ENCODE results near the gene LAPTM5.

The LAPTM5 gene

DNA sequence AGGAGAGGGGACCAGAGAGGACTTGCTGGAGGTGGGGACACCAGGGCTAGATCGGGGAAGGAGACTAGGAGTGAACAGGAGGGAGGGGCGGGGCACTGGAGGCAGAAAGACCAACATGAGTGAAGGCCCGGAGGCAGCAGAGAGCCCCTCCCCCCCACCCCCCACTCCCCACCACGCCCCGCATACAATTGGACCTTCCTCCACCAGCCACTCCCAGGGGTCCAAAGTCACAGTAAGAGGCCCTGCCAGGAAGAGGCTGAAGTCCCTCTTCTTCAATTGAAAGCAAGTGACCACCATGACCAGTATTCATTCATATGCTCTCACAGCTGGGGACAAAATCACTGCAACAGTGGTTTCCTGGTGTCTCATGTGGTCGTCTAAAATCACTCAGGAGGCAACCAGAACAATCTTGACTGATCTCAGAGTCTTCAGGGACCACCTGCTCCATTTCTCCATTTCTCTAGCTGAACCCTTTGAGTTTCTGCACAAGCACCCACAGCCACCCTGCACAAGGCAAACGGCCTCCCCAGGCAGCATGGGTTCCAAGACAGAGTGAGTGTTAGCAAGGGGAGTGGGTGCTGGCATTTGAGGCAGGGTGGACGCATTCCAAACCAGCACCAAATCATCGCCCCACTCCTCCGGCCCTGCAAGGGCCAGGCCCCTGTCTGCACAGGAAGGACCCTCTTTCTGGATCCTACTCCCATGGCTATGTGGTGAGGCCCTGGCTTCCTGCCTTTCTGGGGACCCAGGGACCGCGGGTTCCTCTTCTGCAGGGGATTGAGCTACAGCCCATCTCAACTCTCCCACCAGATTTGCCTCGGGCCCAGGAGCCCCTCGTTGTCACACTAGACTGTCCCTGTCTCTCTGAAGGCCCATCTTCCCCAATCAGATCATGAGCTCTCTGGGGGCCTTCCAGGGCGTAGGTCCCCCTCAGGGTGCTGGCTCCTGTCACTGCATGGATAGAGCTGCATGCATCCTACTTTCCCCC, 17.0 kb downstream of the LAPTM5 start:
- no peak for DNase-seq

DNA sequence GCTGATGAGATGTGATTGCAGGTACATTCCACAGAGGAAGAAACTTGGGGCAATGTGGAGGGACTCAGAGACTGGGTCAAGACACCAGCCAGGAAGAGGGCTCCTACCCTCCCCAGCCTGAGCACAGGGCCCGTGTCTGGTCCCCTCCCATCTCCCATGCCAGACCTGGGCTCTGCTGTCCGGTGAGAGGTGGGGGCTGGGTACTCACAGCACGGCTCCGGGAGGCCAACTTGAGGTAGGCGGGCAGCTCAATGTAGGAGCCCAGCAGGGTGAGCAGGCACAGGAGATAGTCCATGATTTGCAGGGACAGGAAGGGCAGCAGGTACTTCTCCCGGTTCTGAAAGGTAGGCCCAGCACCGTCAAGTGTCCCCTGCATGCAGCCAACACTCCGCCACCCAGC, 18.0 kb downstream of the LAPTM5 start:
- DNase-seq, result no peak

DNA sequence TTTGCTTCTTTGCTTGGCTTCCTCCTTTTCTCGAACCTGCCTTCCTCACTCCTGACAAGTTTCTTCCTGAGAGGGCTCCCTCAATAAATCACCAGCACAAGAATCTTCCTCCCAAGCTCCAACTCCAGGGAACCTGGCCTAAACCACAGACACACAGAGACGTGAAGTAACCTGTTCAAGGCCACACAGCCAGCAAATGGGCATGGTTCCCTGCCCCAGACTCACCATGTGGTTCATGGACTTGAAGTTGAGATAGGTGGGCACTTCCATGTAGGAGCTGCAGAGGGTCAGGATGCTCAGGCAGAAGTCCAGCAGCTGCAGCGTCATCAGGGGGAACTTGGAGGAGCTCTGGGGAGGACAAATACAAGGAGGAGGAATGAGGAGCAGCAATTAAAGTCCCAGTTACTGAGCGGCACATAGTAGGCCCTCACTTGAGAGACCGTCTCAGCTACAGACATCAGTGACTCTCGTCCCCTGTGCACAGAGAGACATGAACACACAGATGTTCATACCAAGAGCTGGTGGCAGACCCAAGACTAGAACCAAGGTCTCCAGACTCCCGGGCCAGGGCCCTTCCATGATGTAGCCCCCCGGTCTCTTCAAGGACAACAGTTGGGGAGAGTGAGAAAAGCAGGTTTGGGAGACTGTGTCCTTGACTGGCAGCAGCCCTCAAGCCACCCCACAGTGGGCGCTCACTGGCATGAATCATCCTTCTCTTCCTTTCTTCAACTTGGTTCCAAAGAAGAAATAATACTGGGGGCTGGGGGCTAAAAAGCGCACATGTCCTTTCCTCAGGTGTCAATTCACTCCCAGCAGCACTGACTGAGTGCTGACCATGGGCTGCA, 18.6 kb downstream of the LAPTM5 start:
- no peak for DNase-seq

DNA sequence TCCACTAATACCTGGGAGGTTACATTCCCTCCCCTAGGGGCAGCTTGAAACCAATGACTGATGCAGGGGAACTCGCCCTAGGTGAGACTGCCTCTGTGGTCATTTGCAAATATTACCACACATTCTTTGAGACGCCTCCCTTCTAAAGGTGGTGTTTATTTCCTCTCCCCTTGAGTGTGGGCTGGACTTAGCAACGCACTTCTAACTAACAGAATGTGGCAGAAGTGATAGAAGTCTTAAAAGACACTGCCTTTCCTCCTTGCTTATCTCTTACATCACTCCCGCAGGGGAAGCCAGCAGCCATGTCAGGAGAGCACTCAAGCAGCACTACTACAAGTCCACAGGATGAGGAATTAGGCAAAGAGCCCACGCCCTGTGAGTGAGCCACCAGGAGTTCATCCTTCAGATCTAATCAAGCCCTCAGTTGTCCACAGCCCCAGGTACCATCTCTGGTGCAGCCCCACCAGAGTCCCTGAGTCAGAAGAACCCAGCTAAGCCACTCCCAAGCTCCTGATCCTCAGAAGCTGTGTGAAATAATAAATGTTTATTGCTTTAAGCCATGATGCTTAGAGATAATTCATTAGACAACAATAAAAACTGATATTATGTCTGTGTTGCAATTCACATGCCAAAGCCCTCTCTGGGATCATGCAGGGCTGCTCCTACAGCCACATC, 19.4 kb downstream of the LAPTM5 start:
- no peak for DNase-seq

DNA sequence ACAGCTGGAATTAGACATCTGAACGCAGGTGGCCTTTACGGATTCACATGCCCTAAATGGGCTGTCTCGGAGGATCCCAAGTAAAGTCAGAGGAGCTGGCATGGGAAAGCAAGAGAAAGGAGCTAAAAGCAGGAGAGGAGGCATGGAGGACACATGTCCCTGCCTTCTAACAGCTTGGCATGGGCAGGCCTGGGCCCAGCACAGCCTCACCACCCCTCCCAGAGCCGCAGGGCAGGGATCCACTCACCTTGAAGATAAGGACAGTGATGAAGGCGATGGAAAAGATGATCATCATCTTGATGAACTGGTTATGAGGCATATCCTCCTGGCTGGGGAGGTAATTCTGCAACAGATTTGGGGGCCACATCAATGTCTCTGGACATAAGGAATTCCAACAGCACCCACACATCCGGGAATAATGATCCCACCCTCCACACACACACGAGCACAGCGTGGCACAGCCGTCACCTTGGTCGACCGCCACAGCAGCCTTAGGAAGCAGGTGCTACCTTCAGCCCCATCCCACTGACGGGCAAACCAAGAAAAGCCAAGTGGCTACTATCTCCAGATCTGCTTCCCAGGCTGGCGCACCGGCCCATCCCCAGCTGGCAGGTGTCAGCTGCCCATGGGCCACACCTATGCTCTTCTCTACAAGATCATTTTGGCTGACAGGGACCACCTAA, 20.1 kb downstream of the LAPTM5 start:
- no peak for DNase-seq

DNA sequence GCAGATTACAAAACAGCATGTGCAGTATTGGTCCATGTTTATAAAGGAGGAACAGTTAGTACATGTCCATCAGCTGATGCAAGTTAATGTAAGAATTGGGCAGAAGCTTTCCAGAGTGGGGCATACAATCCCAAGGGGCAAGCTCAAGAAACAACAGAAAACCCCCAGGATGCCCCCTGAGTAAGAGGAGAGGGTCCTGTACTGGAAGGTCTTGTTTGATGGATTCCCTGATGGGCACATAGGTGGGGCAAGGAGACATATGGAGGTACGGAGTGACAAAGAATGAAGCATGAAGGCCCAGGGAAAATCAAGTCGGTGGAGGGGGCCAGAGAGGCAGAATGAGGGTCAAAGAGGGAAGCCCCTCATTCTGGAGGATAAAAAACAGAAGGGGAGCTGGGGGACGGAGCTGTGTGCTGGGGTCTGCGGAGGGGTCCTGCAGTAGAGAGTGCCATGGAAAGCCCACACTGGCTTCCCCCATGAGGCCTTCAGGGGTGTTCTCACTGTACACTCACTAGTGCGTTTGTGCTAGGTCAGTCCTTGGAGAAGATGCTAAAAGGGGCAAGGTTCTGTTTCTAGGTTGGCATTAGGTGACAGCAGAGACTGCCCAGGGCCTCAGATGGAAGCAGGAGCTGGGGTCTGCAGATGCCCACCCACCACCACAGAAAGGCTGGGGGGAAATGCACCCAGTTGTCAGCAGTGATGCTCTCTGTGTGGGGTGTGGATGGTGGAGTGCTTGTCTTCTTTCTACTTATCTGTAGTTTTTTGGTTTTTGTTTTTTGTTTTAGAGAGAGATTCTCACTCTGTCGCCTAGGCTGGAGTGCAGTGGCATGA, 21.7 kb downstream of the LAPTM5 start:
- no peak for DNase-seq

DNA sequence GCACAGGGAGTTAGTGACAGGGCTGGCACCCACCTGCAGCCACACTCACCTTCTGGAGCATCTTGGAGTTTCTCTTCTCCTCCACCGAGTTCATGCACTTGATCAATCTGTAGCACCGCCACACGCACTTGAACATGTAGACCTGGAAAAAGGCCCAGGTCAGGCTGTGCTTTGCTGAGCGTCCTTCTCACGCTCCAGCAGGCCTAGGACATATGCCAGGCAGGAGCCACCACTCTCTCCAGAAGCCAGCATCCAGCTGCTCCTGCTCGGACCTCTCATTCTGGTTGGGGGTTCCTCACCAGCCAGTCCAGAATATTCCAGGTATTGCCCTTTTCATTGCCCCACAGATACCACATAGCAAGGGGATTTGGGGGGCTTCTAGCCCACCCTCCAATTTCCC, 22.4 kb downstream of the LAPTM5 start:
- DNase-seq, result no peak

DNA sequence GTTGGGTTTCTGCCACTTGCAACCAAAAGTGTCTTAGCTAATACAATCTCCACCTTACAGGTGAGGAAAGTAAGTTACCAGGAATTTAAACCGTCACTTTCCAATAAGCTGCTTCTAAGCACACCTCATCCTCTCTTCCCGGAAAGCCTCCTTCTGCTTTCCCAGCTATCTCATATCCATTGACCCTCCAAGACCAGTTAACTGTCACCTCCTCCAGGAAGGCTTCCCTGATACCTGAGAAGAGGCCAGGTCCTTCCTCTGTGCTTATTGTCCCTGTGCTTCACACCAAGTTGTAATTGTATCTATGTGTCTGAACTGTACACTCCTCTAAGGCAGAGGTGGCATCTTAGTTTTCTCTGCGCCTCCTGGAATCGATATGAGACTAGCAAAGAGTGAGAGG, 23.0 kb downstream of the LAPTM5 start:
- DNase-seq, result no peak

DNA sequence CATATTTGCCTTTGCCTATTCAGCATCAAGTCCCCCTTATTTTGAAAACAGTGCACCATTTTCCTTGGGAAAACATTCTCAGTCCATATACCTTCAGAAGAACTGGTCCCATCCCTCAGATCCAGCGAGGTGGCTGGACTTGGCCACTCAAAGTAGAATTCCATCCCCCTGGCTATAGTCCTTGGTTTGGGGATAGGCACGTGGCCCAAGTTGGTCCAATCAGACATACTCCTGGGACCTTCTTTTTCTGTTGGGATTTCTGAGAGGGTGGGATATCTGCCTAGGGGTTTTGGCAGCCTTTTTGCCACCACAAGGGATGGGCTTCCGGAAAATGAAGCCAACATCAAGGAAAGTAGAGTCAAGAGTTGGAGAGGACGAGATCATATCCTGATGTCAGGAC, 23.5 kb downstream of the LAPTM5 start:
- DNase-seq, result no peak

DNA sequence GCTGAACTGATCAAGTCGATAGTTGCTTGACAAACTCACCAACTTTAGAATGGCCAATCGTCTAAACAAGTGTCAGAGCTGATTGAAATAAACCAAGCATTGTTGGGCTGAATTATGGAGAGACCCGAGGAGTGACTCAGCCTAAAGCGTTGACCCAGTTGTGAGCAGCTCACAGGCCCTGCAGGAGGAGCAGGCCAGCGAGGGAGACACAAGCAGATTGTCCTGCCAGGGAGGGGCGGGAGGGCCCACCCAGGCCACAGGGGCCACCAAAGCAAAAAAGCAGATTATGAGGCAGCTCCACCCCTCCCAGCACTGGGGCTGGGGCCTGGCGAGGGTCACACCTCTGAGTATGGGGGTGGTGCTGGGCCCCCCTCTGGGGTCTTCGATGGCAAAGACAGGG, 24.1 kb downstream of the LAPTM5 start:
- no peak for DNase-seq

DNA sequence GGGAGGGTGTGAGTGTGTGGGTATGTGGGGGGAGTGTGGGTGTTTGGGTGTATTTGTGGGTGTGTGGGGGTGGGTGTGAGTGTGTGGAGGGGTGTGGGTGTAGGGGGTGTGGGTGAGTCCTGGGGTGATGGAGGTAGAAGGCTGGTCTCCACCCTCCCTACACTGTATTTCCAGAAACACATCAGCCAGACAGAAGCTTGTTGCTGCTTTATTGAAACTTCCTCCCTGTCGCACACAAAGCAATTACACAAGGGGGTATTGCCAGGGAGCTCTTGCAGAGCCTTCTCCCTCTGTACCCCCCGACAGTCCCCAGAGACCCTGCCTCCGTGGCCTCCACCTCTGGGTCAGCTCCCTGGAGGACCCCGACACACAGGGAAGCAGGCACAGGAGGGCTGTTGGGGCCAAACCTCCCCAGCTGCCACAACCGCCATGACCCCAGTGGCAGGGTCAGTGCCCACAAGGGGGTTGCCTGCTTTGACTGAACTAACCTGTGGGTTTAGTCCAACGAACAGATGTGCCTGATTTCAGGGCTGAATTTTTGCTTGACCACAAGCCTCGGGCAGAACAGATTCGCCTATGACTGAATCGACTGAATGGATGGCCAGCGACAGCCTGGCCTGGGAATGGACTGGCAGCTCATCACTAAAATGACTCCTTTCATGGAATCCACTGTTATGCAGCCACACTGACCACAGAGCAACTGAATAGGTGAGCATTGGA, 25.1 kb downstream of the LAPTM5 start:
- DNase-seq, result no peak

DNA sequence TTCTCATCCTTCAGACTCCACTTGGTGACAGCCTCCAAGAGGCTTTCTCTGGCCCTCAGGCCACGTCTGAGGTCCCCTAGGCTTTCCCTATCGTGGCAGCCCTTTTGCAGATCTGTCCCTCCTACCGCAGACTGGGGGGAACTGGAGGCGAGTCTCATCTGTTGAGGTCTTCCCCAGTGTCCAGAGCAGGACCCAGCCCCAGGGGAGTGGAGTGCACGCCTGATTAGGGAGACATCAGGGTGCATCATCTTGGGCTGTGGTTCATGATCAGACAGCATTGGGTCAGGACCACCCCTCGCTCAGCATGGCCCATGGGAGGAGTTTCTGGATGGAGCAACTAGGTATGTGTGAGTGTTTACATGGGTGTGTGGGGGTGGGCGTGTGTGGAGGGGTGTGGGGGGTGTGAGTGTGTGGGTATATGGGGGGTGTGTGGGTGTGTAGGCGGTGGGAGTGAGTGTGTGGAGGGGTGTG, 25.7 kb downstream of the LAPTM5 start:
- peak; percentile 30 for DNase-seq

DNA sequence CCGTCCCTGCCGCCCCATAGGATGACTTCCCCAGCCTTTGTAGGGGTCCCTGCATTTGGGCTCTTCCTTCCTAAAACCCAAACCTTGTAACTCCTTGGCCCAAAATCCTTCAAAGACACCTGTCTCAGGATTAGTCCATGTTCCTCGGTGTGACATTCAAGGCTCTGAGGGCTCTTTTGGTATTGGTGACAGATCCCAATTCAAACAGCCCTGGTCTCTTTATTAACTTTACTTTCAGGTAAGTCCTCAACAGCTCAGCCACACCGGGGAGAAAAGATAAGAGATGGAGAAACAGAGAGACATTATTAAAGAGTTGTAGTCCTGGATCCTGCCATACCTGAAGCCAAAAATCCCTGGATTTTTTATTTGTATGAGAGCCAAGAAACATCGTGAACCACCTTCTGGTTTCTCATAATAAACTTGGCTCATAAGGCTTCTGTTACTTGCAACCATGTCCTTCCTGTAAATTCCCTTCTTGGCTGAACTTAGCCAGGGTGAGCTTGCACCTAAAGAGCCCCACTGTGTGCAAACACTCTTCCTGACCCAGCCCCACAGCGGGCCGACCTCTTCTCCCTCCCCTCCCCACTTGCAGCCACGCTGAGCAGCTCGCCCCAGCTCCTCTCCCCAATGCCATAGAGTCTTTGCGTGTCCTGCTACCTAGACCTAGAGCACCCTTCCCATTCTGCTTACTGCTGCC, 26.3 kb downstream of the LAPTM5 start:
- DNase-seq, result no peak

DNA sequence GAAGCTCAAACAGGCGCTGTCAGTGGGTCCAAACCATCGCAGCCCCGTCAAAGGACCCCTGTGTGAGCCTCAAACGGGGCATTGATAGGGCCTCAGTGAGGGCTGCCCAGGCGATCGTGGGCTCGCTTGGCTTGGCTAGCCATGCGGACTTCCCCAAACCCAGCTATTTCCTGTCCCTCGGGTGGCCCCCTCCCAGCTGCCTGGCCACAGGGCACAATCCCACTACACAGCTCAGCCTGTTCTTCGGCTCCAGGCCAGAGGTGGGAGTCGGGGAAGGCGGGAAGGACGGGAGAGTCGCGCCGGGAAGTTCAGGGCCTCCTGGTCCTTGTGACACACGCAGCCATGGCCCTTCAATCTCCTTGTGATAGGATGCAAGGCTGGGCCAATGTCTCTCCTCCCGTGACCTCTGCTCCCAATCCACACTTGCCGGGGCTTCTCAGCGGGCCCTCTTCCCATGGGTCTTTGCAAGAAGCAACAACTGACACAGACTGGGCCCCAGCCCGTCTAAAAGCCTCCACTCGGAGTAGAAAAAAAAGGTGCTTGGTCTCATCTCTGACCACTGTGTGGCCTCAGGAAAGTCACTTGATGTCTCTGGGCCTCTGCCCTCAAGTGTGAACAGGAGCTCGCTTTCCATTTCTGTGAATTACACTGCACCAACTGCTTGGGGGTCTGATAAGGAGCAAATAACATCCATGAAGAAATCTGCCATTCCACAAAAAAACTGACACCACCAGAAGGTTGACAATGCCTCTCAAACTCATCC, 27.0 kb downstream of the LAPTM5 start:
- DNase-seq, result no peak

DNA sequence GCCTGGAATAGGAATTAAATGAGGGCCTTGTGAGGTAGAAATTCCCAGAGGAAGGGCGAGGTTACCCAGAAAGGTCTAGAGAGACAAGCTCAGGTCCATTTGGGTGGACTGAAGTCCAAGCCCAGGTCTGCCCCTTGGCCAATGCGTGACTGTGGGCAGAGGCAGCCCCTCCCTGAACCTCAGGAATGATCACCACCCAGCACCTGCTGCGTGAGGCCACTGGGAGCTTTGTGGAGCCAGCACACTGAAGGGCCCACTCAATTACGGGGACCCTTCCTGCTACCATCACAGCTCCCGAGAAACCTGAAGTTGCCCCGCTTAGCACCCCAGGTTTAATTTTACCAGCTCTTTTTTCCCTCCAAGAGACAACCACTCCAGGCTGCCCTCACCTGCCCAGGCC, 27.7 kb downstream of the LAPTM5 start:
- DNase-seq, result no peak

DNA sequence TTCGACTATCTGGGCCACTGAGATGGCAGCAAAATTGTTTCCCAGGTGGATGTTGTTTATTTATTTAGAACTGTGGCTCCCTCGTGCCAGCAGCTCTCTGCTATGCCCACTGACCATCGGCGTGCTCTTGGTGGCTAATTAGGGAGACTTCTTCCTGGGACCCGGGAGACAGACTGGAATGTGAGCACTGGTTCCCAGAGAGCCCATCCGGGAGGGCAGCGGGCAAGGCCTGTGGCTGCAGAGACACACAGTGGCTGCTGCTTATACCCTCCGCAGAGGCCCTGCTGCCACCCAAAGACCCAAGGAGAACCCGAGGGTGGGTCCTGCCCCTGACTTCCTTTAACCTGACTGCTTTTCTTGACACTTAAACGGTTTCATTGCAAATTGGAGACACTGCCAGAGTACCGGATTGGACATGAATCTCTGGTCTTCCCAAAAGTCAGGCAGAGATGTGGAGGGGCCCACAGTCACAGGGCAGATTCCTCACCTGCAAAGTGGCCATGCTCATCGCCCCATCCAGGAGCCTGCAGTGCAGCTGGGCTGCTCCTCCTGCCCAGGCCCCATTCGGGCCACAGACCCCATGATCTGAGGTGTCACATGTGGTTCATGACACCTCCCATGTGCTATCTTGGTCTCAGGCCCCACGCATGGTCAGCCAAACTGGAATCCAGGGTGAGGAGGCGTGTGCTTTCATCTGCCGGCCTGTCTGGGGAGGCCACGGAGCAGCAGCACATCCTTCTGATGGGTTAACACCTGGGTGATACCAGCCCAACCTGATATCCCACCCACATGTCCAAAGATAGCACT, 28.5 kb downstream of the LAPTM5 start:
- DNase-seq, result no peak

DNA sequence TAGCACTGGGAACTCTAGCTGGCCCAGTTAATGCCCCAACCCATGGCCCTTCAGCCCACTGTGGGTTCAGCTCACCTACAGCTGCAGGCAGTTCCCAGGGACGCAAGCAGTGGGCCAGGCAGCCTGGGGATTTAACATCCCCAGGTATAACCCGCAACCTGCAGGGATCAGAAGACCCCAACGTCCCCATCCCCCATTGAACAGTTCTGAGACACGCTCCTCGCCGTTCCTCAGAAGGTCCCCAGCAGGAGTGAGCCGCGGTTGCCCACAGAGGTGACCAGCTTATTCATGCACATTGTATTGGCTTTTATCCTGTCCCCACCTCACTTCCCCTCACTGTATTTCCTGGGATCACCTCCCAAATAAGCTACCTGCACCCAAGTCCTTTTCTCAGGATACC, 29.2 kb downstream of the LAPTM5 start:
- DNase-seq, result no peak

DNA sequence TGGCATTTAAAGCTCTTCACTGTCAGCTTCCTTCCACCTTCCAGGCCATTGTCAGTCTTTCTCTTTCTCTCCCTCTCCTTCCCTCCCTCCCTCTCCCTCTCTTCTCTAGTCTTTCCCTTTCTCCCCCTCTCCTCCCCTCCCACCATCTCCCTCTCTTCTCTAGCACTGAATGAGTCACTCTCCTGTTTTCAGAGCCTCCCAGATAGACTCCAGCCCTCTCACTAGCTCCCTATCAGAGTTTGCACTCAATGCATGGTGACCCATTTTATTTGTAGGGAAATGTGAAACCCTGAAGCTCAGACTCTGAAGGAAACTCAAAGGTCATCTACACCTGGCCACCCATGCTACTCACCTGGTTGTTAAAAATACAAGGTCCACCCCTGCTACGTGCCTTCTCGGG, 29.8 kb downstream of the LAPTM5 start:
- DNase-seq, result no peak
